ENCODE results near the gene SLC26A2.
"Not testable (repeated sequence)": the region's sequence is repeated elsewhere in the genome, so short reads cannot be mapped to it uniquely, and the experiment has no call there.

Gene SLC26A2

GRCh38 chr5:150022158-150022531 lies 61.6 kb downstream of the SLC26A2 start:
- H3K27me3 ChIP-seq (ENCODE audit: insufficient read depth, insufficient read length): no peaks in the 10 kb centered on the region
- H3K36me3 ChIP-seq (ENCODE audit: insufficient read depth, insufficient read length, low read length): peaks cover 73% of the 10 kb centered on the region
- no peak overlapping the region for H3K9ac ChIP-seq (ENCODE audit: insufficient read length, low read depth)
- no peak overlapping the region for H3K4me3 ChIP-seq (ENCODE audit: insufficient read length, low read depth)
- H3K4me1 ChIP-seq (ENCODE audit: insufficient read depth, insufficient read length): no peaks in the 10 kb centered on the region
- TF ChIP-seq YY1 (IDR thresholded peaks at IDR 0.05; ENCODE audit: insufficient read depth, insufficient read length): no peak
- no peak for TF ChIP-seq SUZ12 (IDR thresholded peaks at IDR 0.05; ENCODE audit: extremely low read depth, insufficient read depth, insufficient read length)
- no peak for TF ChIP-seq ZNF274 (IDR thresholded peaks at IDR 0.05; ENCODE audit: low read depth, low read length)
- H3K9me3 ChIP-seq (ENCODE audit: insufficient read depth, low read length): no peaks in the 10 kb centered on the region
- no peak for DNase-seq (ENCODE audit: low read depth, low spot score)

DNA sequence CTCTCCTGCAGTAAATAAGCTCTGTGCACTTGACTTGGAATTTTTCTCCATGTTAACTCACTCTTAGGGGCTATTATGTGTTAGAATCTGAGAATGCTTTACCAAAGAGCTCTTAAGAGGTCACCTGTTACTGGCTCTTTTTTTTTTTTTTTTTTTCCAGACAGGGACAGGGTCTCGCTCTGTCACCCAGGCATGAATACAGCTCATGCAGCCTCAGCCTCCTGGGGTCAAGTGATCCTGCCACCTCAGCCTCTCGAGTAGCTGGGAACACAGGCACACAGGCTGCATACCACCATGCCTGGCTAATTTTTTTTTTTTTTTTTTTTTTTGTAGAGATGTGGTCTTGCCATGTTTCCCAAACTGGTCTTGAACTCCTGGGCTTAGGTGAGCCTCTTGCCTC lies 62.1 kb downstream of the SLC26A2 start:
- DNase-seq (ENCODE audit: low read depth, low spot score): no peak
- Histone ChIP-seq H3K4me3 (ENCODE audit: insufficient read length, low read depth) (no peak overlapping the region), H3K27me3 (ENCODE audit: insufficient read depth, insufficient read length) (no peaks in the 10 kb centered on the region), H3K36me3 (ENCODE audit: insufficient read depth, insufficient read length, low read length) (peaks cover 72% of the 10 kb centered on the region), H3K9ac (ENCODE audit: insufficient read length, low read depth) (no peak overlapping the region), H3K9me3 (ENCODE audit: insufficient read depth, low read length) (no peaks in the 10 kb centered on the region), H3K4me1 (ENCODE audit: insufficient read depth, insufficient read length) (no peaks in the 10 kb centered on the region)
- TF ChIP-seq SUZ12 (IDR thresholded peaks at IDR 0.05; ENCODE audit: extremely low read depth, insufficient read depth, insufficient read length): no peak
- no peak for TF ChIP-seq ZNF274 (IDR thresholded peaks at IDR 0.05; ENCODE audit: low read depth, low read length)
- no peak for TF ChIP-seq YY1 (IDR thresholded peaks at IDR 0.05; ENCODE audit: insufficient read depth, insufficient read length)

- H3K9ac ChIP-seq (ENCODE audit: insufficient read length, low read depth): no peak overlapping the region
- peaks cover 76% of the 10 kb centered on the region for H3K36me3 ChIP-seq (ENCODE audit: insufficient read depth, insufficient read length, low read length)
- H3K27me3 ChIP-seq (ENCODE audit: insufficient read depth, insufficient read length): no peaks in the 10 kb centered on the region
- no peak overlapping the region for H3K4me3 ChIP-seq (ENCODE audit: insufficient read length, low read depth)
- TF ChIP-seq SUZ12 (IDR thresholded peaks at IDR 0.05; ENCODE audit: extremely low read depth, insufficient read depth, insufficient read length) (no peak), ZNF274 (IDR thresholded peaks at IDR 0.05; ENCODE audit: low read depth, low read length) (no peak), YY1 (IDR thresholded peaks at IDR 0.05; ENCODE audit: insufficient read depth, insufficient read length) (no peak)
- H3K9me3 ChIP-seq (ENCODE audit: insufficient read depth, low read length): no peaks in the 10 kb centered on the region
- H3K4me1 ChIP-seq (ENCODE audit: insufficient read depth, insufficient read length): no peaks in the 10 kb centered on the region
- no peak for DNase-seq (ENCODE audit: low read depth, low spot score)
These were observed 62.6 kb downstream of the SLC26A2 start for GRCh38 chr5:150023136-150023535.

- H3K9ac ChIP-seq (ENCODE audit: insufficient read length, low read depth): no peak overlapping the region
- no peak for TF ChIP-seq SUZ12 (IDR thresholded peaks at IDR 0.05; ENCODE audit: extremely low read depth, insufficient read depth, insufficient read length)
- TF ChIP-seq ZNF274 (IDR thresholded peaks at IDR 0.05; ENCODE audit: low read depth, low read length): no peak
- TF ChIP-seq YY1 (IDR thresholded peaks at IDR 0.05; ENCODE audit: insufficient read depth, insufficient read length): no peak
These were observed 63.9 kb downstream of the SLC26A2 start for GRCh38 chr5:150024346-150024984.

DNA sequence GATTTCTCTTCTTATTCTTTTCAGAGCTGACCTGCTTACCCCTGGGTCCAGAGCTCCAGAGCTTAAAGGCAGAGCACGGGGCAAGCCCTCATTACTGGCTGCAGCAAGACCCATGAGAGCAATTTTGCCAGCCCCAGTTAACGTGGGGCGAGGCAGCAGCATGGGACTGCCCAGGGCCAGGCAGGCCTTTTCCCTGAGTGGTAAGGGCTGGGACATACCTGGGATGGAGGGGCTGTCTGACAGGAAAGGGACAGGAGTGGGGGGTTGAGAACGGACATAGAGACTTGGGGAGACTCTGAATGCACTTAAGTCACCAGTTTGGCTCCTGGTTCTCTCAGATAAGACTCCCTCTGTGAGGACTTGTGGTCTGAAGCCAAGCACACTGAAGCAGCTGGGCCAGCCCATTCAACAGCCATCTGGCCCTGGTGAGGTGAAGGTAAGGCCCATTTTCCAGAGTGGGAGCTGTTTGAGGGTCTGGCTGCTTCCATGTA lies 66.2 kb downstream of the SLC26A2 start:
- H3K27me3 ChIP-seq (ENCODE audit: insufficient read depth, insufficient read length): no peaks in the 10 kb centered on the region
- H3K36me3 ChIP-seq (ENCODE audit: insufficient read depth, insufficient read length, low read length): peaks cover 71% of the 10 kb centered on the region
- H3K9ac ChIP-seq (ENCODE audit: insufficient read length, low read depth): peak overlapping the region; percentile 26
- no peak for TF ChIP-seq YY1 (IDR thresholded peaks at IDR 0.05; ENCODE audit: insufficient read depth, insufficient read length)
- no peak for TF ChIP-seq SUZ12 (IDR thresholded peaks at IDR 0.05; ENCODE audit: extremely low read depth, insufficient read depth, insufficient read length)
- TF ChIP-seq ZNF274 (IDR thresholded peaks at IDR 0.05; ENCODE audit: low read depth, low read length): no peak
- no peak for DNase-seq (ENCODE audit: low read depth, low spot score)
- H3K4me1 ChIP-seq (ENCODE audit: insufficient read depth, insufficient read length): no peaks in the 10 kb centered on the region
- H3K9me3 ChIP-seq (ENCODE audit: insufficient read depth, low read length): no peaks in the 10 kb centered on the region
- no peak overlapping the region for H3K4me3 ChIP-seq (ENCODE audit: insufficient read length, low read depth)

More at GRCh38 chr5:150024346-150024984, 63.9 kb downstream of the SLC26A2 start:
- H3K4me3 ChIP-seq (ENCODE audit: insufficient read length, low read depth): no peak overlapping the region
- peaks cover 66% of the 10 kb centered on the region for H3K36me3 ChIP-seq (ENCODE audit: insufficient read depth, insufficient read length, low read length)
- H3K4me1 ChIP-seq (ENCODE audit: insufficient read depth, insufficient read length): no peaks in the 10 kb centered on the region
- H3K9me3 ChIP-seq (ENCODE audit: insufficient read depth, low read length): no peaks in the 10 kb centered on the region
- no peak for DNase-seq (ENCODE audit: low read depth, low spot score)
- H3K27me3 ChIP-seq (ENCODE audit: insufficient read depth, insufficient read length): no peaks in the 10 kb centered on the region

- H3K27me3 ChIP-seq (ENCODE audit: insufficient read depth, insufficient read length); DNase-seq (ENCODE audit: low read depth, low spot score); H3K9ac ChIP-seq (ENCODE audit: insufficient read length, low read depth); H3K4me1 ChIP-seq (ENCODE audit: insufficient read depth, insufficient read length); H3K4me3 ChIP-seq (ENCODE audit: insufficient read length, low read depth); H3K9me3 ChIP-seq (ENCODE audit: insufficient read depth, low read length): not testable (repeated sequence)
- peaks cover 81% of the 10 kb centered on the region for H3K36me3 ChIP-seq (ENCODE audit: insufficient read depth, insufficient read length, low read length)
These were observed 67.5 kb downstream of the SLC26A2 start for GRCh38 chr5:150028047-150028446.

GRCh38 chr5:150033334-150033733 lies 72.8 kb downstream of the SLC26A2 start:
- no peak overlapping the region for H3K9ac ChIP-seq (ENCODE audit: insufficient read length, low read depth)
- peaks cover 88% of the 10 kb centered on the region for H3K36me3 ChIP-seq (ENCODE audit: insufficient read depth, insufficient read length, low read length)
- no peak for DNase-seq (ENCODE audit: low read depth, low spot score)
- H3K9me3 ChIP-seq (ENCODE audit: insufficient read depth, low read length): no peaks in the 10 kb centered on the region
- TF ChIP-seq ZNF274 (IDR thresholded peaks at IDR 0.05; ENCODE audit: low read depth, low read length) (no peak), SUZ12 (IDR thresholded peaks at IDR 0.05; ENCODE audit: extremely low read depth, insufficient read depth, insufficient read length) (no peak), YY1 (IDR thresholded peaks at IDR 0.05; ENCODE audit: insufficient read depth, insufficient read length) (no peak)
- no peaks in the 10 kb centered on the region for H3K27me3 ChIP-seq (ENCODE audit: insufficient read depth, insufficient read length)
- no peaks in the 10 kb centered on the region for H3K4me1 ChIP-seq (ENCODE audit: insufficient read depth, insufficient read length)
- H3K4me3 ChIP-seq (ENCODE audit: insufficient read length, low read depth): no peak overlapping the region
